Measurements from ENCODE around the gene CPEB1. TPM values are rescaled to one million over a fixed set of nuclear protein-coding genes. Genes with fewer than 3 reads are reported as not detected.

The CPEB1 gene
- total RNA-seq, 1 donor from 2014 or later = 0.40 TPM

- Mint-ChIP-seq H3K9me3 (no peaks in the 10 kb centered on the region), H3K27ac (no peak overlapping the region), H3K4me1 (no peaks in the 10 kb centered on the region), H3K4me3 (no peak overlapping the region), H3K27me3 (ENCODE audit: low read depth) (peaks cover 68% of the 10 kb centered on the region), H3K36me3 (no peaks in the 10 kb centered on the region)
- no peak for DNase-seq (ENCODE audit: low spot score in 2 of 2, unreplicated experiment in 2 of 2)
- no peak for TF ChIP-seq CTCF (IDR thresholded peaks at IDR 0.05; ENCODE audit: unreplicated experiment)
Measured at GRCh38 chr15:82554351-82554750, 92.8 kb downstream of the CPEB1 start.

GRCh38 chr15:82553846-82554245 is 93.3 kb downstream of the CPEB1 start:
- Mint-ChIP-seq H3K4me1 (no peaks in the 10 kb centered on the region), H3K27ac (no peak overlapping the region), H3K4me3 (no peak overlapping the region), H3K27me3 (ENCODE audit: low read depth) (peaks cover 68% of the 10 kb centered on the region), H3K36me3 (no peaks in the 10 kb centered on the region), H3K9me3 (no peaks in the 10 kb centered on the region)
- no peak for TF ChIP-seq CTCF (IDR thresholded peaks at IDR 0.05; ENCODE audit: unreplicated experiment)
- DNase-seq (ENCODE audit: low spot score in 2 of 2, unreplicated experiment in 2 of 2) = no peak

GRCh38 chr15:82552861-82553260 is 94.3 kb downstream of the CPEB1 start:
- no peak for TF ChIP-seq CTCF (IDR thresholded peaks at IDR 0.05; ENCODE audit: unreplicated experiment)
- Mint-ChIP-seq H3K27me3 (ENCODE audit: low read depth) (peaks cover 64% of the 10 kb centered on the region), H3K4me1 (no peaks in the 10 kb centered on the region), H3K36me3 (no peaks in the 10 kb centered on the region), H3K4me3 (no peak overlapping the region), H3K27ac (no peak overlapping the region), H3K9me3 (no peaks in the 10 kb centered on the region)
- no peak for DNase-seq (ENCODE audit: low spot score in 2 of 2, unreplicated experiment in 2 of 2)

- Mint-ChIP-seq H3K27me3 (ENCODE audit: low read depth) (peaks cover 57% of the 10 kb centered on the region), H3K4me3 (no peak overlapping the region)
Measured at GRCh38 chr15:82551646-82552247, 95.4 kb downstream of the CPEB1 start.

GRCh38 chr15:82549199-82549665 is 97.9 kb downstream of the CPEB1 start:
- Mint-ChIP-seq H3K4me3 (no peak overlapping the region), H3K27ac (no peak overlapping the region), H3K27me3 (ENCODE audit: low read depth) (peaks cover 48% of the 10 kb centered on the region), H3K4me1 (no peaks in the 10 kb centered on the region), H3K36me3 (no peaks in the 10 kb centered on the region), H3K9me3 (no peaks in the 10 kb centered on the region)
- no peak for TF ChIP-seq CTCF (IDR thresholded peaks at IDR 0.05; ENCODE audit: unreplicated experiment)
- DNase-seq (ENCODE audit: low spot score in 2 of 2, unreplicated experiment in 2 of 2) = no peak

More at GRCh38 chr15:82551646-82552247, 95.4 kb downstream of the CPEB1 start:
- Mint-ChIP-seq H3K9me3 (no peaks in the 10 kb centered on the region), H3K27ac (no peak overlapping the region), H3K36me3 (no peaks in the 10 kb centered on the region), H3K4me1 (no peaks in the 10 kb centered on the region)
- no peak for DNase-seq (ENCODE audit: low spot score in 2 of 2, unreplicated experiment in 2 of 2)
- no peak for TF ChIP-seq CTCF (IDR thresholded peaks at IDR 0.05; ENCODE audit: unreplicated experiment)
